Measurements from ENCODE around the gene KRIT1.

DNA sequence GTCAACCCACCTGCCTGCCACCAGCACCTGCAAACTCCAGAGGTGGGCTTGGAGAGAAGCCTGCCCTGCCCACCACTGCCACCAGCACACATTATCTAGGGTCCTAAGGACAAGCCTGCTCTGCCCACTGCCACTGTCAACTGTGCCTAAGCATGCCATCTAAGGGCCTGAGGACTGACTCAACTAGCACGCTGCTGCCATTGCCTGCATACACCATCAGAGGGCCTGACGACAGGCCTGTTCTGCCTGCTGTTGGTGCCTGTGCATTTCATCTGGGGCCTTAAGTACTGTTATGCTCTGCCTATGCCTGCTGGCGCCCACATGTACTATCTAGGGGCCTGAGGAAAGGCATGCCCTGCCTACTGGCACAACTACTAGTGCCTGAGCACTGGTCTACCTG is 39.7 kb downstream of the KRIT1 start:
- TF ChIP-seq POLR2A (IDR thresholded peaks at IDR 0.05) (no peak), POLR2AphosphoS5 (IDR thresholded peaks at IDR 0.05; ENCODE audit: insufficient read depth in 1 of 2, low read depth in 1 of 2) (no peak)
- TF ChIP-seq, protein P1, sequence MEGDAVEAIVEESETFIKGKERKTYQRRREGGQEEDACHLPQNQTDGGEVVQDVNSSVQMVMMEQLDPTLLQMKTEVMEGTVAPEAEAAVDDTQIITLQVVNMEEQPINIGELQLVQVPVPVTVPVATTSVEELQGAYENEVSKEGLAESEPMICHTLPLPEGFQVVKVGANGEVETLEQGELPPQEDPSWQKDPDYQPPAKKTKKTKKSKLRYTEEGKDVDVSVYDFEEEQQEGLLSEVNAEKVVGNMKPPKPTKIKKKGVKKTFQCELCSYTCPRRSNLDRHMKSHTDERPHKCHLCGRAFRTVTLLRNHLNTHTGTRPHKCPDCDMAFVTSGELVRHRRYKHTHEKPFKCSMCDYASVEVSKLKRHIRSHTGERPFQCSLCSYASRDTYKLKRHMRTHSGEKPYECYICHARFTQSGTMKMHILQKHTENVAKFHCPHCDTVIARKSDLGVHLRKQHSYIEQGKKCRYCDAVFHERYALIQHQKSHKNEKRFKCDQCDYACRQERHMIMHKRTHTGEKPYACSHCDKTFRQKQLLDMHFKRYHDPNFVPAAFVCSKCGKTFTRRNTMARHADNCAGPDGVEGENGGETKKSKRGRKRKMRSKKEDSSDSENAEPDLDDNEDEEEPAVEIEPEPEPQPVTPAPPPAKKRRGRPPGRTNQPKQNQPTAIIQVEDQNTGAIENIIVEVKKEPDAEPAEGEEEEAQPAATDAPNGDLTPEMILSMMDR (IDR thresholded peaks at IDR 0.05), result no peak
